Natural killer cell (primary cell): ENCODE measurements around the gene CDH5. TPM values are rescaled to one million over a fixed set of nuclear protein-coding genes. Genes with fewer than 3 reads are reported as not detected.
"Not testable (repeated sequence)": the region's sequence is repeated elsewhere in the genome, so short reads cannot be mapped to it uniquely, and the experiment has no call there.

Experiments used
- ATAC-seq, 3 donors: fragments of 150-1000 bp in 2 of 3; fragments of 200-7000 bp in 1 of 3; cut with Tn5 transposase; 1 replicate in 1 of 3; 2 replicates in 2 of 3; pipeline ENCODE4 v1.10.0; 2021; ENCODE audit warnings: mild to moderate bottlenecking in 2 of 3, moderate library complexity in 2 of 3
- DNase-seq, 2 donors: peaks; one replicate each; pipeline versions ENCODE4 v3.0.0 to v3.0.0-alpha.2; 2013 to 2021; ENCODE audit warnings: mixed read lengths in 1 of 2
- H3K27ac ChIP-seq: one replicate; pipeline ENCODE4 v1.5.1; 2013; ENCODE audit warnings: mild to moderate bottlenecking, low read length
- H3K27me3 ChIP-seq: one replicate; pipeline ENCODE4 v1.6.1; 2013; ENCODE audit warnings: low read length; ENCODE audit not compliant: control insufficient read depth, insufficient read depth
- H3K36me3 ChIP-seq: one replicate; pipeline ENCODE4 v1.6.1; 2013; ENCODE audit warnings: low read length; ENCODE audit not compliant: control insufficient read depth, insufficient read depth
- H3K4me1 ChIP-seq: one replicate; pipeline ENCODE4 v1.6.1; 2013; ENCODE audit warnings: low read length; ENCODE audit not compliant: control insufficient read depth, insufficient read depth
- H3K4me3 ChIP-seq: one replicate; pipeline ENCODE4 v1.5.1; 2013; ENCODE audit warnings: low read length
- H3K9me3 ChIP-seq: one replicate; pipeline ENCODE4 v1.6.1; 2013; ENCODE audit warnings: low read length; ENCODE audit not compliant: control insufficient read depth, insufficient read depth
- H3K27ac Mint-ChIP-seq, 2 donors: one replicate each; pipeline ENCODE4 v1.8.0; 2022; ENCODE audit warnings: mild to moderate bottlenecking in 2 of 2, mixed read lengths in 2 of 2, moderate library complexity in 1 of 2
- H3K27me3 Mint-ChIP-seq, 2 donors: one replicate each; pipeline ENCODE4 v1.8.0; 2022; ENCODE audit warnings: low read depth in 2 of 2, mixed read lengths in 2 of 2
- H3K36me3 Mint-ChIP-seq: one replicate; pipeline ENCODE4 v1.8.0; 2022; ENCODE audit warnings: mixed read lengths
- H3K4me1 Mint-ChIP-seq, 2 donors: one replicate each; pipeline ENCODE4 v1.8.0; 2022; ENCODE audit warnings: mixed read lengths in 2 of 2
- H3K4me3 Mint-ChIP-seq: one replicate; pipeline ENCODE4 v1.8.0; 2022; ENCODE audit warnings: mild to moderate bottlenecking, moderate library complexity, mixed read lengths
- H3K9me3 Mint-ChIP-seq, 2 donors: one replicate each; pipeline ENCODE4 v1.8.0; 2022; ENCODE audit warnings: mixed read lengths in 2 of 2
- CTCF ChIP-seq: fragments of 200-600 bp; IDR thresholded peaks from one replicate; pipeline ENCODE4 v1.8.0; 2022; ENCODE audit warnings: antibody characterized with exemption
- WGBS: methylation state at CpG from one replicate; pipeline ENCODE4 v1.1.7; 2013; ENCODE audit warnings: missing lambda C conversion rate; ENCODE audit not compliant: insufficient coverage; 5-methylcytosine and 5-hydroxymethylcytosine counted together
- intact Hi-C: fragments of 100-400 bp; cut with micrococcal nuclease; formaldehyde crosslinking; loops from one replicate; pipeline ENCODE4 v1.14.2; 2022
- total RNA-seq, 4 donors: library from RNA; stranded (reverse); fragments of 120-200 nt in 1 of 4; gene quantifications; one replicate each; pipeline versions ENCODE4 v1.2.3 to v1.2.4, GENCODE V29; 2013 to 2022

The CDH5 gene
- total RNA-seq, 3 donors from 2014 or later (not counting 1 experiment from before 2014, with no cell fraction given): not detected

GRCh38 chr16:66451548-66451947 lies 85.1 kb downstream of the CDH5 start:
- H3K4me1 Mint-ChIP-seq: no peaks in the 10 kb centered on the region
- intact Hi-C loops: no loop called here
- no peak for ATAC-seq
- no peak for TF ChIP-seq CTCF
- 85% methylated on average over 3 of the region's 3 CpGs for WGBS
- DNase-seq: no peak
- H3K4me3 Mint-ChIP-seq: no peak overlapping the region
- Histone ChIP-seq H3K36me3 (no peaks in the 10 kb centered on the region), H3K4me3 (no peak overlapping the region), H3K4me1 (no peaks in the 10 kb centered on the region), H3K27me3 (no peaks in the 10 kb centered on the region), H3K9me3 (no peaks in the 10 kb centered on the region), H3K27ac (no peak overlapping the region)
- H3K27ac Mint-ChIP-seq: no peak overlapping the region
- no peaks in the 10 kb centered on the region for H3K36me3 Mint-ChIP-seq
- H3K27me3 Mint-ChIP-seq: peaks cover 0 to 2% of the 10 kb centered on the region in 2 donors
- H3K9me3 Mint-ChIP-seq: no peaks in the 10 kb centered on the region

GRCh38 chr16:66453230-66453629 lies 86.7 kb downstream of the CDH5 start:
- DNase-seq, H3K4me3 ChIP-seq, H3K9me3 Mint-ChIP-seq, H3K9me3 ChIP-seq, intact Hi-C loops, H3K27ac Mint-ChIP-seq, H3K27me3 Mint-ChIP-seq, ATAC-seq, H3K27ac ChIP-seq, H3K36me3 ChIP-seq, H3K36me3 Mint-ChIP-seq, H3K27me3 ChIP-seq, H3K4me1 ChIP-seq, H3K4me3 Mint-ChIP-seq, H3K4me1 Mint-ChIP-seq: not testable (repeated sequence)
- 83% methylated on average over 1 of the region's 1 CpG for WGBS

Other genes with a start within 250 kb of the CDH5 start
- gene BEAN1, start 60.6 kb downstream of the CDH5 start, total RNA-seq: not detected
- gene TK2, start 183.4 kb downstream of the CDH5 start, total RNA-seq: 10 to 100 TPM; 18.8 to 25.8 (median 25.1) TPM
- gene CKLF, start 185.9 kb downstream of the CDH5 start, total RNA-seq: 10 to 100 TPM; 48.0 to 69.7 (median 54.6) TPM
- gene CMTM1, start 199.7 kb downstream of the CDH5 start, total RNA-seq: 1 to 10 TPM; 4.4 to 8.5 (median 7.8) TPM
- gene CMTM2, start 212.8 kb downstream of the CDH5 start, total RNA-seq: 1 to 10 TPM in 1 of 3 donors, under 1 TPM in 2; 0.61 to 1.6 (median 0.82) TPM
- gene CMTM3, start 238.0 kb downstream of the CDH5 start, total RNA-seq: 10 to 100 TPM; 68.2 to 86.4 (median 85.0) TPM